Mucosa of descending colon (tissue), 3 donors: Measurements from ENCODE around the gene RGS6. TPM values are rescaled to one million over a fixed set of nuclear protein-coding genes. Genes with fewer than 3 reads are reported as not detected.

Source experiments
- ATAC-seq: fragments of 200-7000 bp; cut with Tn5 transposase; one replicate; pipeline ENCODE4 v1.9.1; 2020; ENCODE audit warnings: mild to moderate bottlenecking, moderate library complexity
- DNase-seq, 3 donors: peaks; one replicate each; pipeline ENCODE4 v3.0.0-alpha.2; 2020
- H3K36me3 ChIP-seq: fragments of 200-600 bp; one replicate; pipeline ENCODE4 v1.8.0; 2021; ENCODE audit warnings: low read depth, mild to moderate bottlenecking
- H3K4me1 ChIP-seq: fragments of 200-600 bp; one replicate; pipeline ENCODE4 v1.8.0; 2021; ENCODE audit warnings: low read depth, mild to moderate bottlenecking
- H3K4me3 ChIP-seq: fragments of 200-600 bp; one replicate; pipeline ENCODE4 v1.8.0; 2021; ENCODE audit warnings: mild to moderate bottlenecking
- H3K9me3 ChIP-seq: fragments of 200-600 bp; one replicate; pipeline ENCODE4 v1.8.0; 2021; ENCODE audit warnings: mild to moderate bottlenecking
- CTCF ChIP-seq: fragments of 200-600 bp; IDR thresholded peaks from one replicate; pipeline ENCODE4 v1.8.0; 2022; ENCODE audit warnings: antibody characterized with exemption, mild to moderate bottlenecking
- intact Hi-C, 2 donors: fragments of 100-400 bp; cut with DNase I in 1 of 2; cut with micrococcal nuclease in 1 of 2; formaldehyde crosslinking; loops; one replicate each; pipeline versions ENCODE4 v1.11.0 to v1.11.1; 2022; cut with DNase I, micrococcal nuclease
- total RNA-seq, 3 donors: library from RNA; stranded (reverse); fragmentation: NEBNext Ultra II Directional in 2 of 3; extraction: Animal tissue kit (Norgen Biotek cat#: 25700) in 2 of 3; gene quantifications; one replicate each; pipeline versions ENCODE4 v1.2.1 to v1.2.4, GENCODE V29; 2021 to 2023
- donor health status: DM: no; HTN: no; CAD: no; lungs with moderate emphysema.
- donor health status: DM: no; HTN: no; CAD: no.
- donor health status: DM: no; HTN: yes; CAD: no.

RGS6 gene
- total RNA-seq, 3 donors from 2014 or later = 0.66 to 2.5 (median 0.94) TPM

GRCh38 chr14:72120315-72120714, 188.1 kb downstream of the RGS6 start:
- no peak for DNase-seq
- H3K4me3 ChIP-seq = no peak overlapping the region

GRCh38 chr14:72123755-72124154, 191.5 kb downstream of the RGS6 start:
- TF ChIP-seq CTCF = no peak
- H3K4me3 ChIP-seq = no peak overlapping the region
- intact Hi-C loops = no loop called here
- no peak for ATAC-seq
- H3K4me1 ChIP-seq = no peaks in the 10 kb centered on the region
- DNase-seq = no peak
- no peaks in the 10 kb centered on the region for H3K9me3 ChIP-seq
- no peaks in the 10 kb centered on the region for H3K36me3 ChIP-seq

More at GRCh38 chr14:72120315-72120714, 188.1 kb downstream of the RGS6 start:
- no peaks in the 10 kb centered on the region for H3K9me3 ChIP-seq
- intact Hi-C loops = no loop called here
- no peak for ATAC-seq
- no peaks in the 10 kb centered on the region for H3K4me1 ChIP-seq
- no peak for TF ChIP-seq CTCF
- no peaks in the 10 kb centered on the region for H3K36me3 ChIP-seq

GRCh38 chr14:72124171-72124570, 191.9 kb downstream of the RGS6 start:
- no peak for TF ChIP-seq CTCF
- ATAC-seq (no peak), DNase-seq (no peak)
- H3K4me3 ChIP-seq = no peak overlapping the region
- H3K9me3 ChIP-seq = no peaks in the 10 kb centered on the region
- no peaks in the 10 kb centered on the region for H3K4me1 ChIP-seq
- intact Hi-C loops = no loop called here
- no peaks in the 10 kb centered on the region for H3K36me3 ChIP-seq

- ATAC-seq (no peak), DNase-seq (no peak)
- Histone ChIP-seq H3K36me3 (no peaks in the 10 kb centered on the region), H3K9me3 (no peaks in the 10 kb centered on the region), H3K4me3 (no peak overlapping the region), H3K4me1 (no peaks in the 10 kb centered on the region)
- intact Hi-C loops = no loop called here
- no peak for TF ChIP-seq CTCF
Measured at GRCh38 chr14:72126091-72126490, 193.9 kb downstream of the RGS6 start.

- Histone ChIP-seq H3K36me3 (no peaks in the 10 kb centered on the region), H3K4me1 (no peaks in the 10 kb centered on the region), H3K4me3 (no peak overlapping the region), H3K9me3 (no peaks in the 10 kb centered on the region)
- no peak for ATAC-seq
- intact Hi-C loops = no loop called here
- no peak for TF ChIP-seq CTCF
- DNase-seq = no peak
Measured at GRCh38 chr14:72126561-72126960, 194.3 kb downstream of the RGS6 start.

GRCh38 chr14:72128629-72129028, 196.4 kb downstream of the RGS6 start:
- no peaks in the 10 kb centered on the region for H3K4me1 ChIP-seq
- no peaks in the 10 kb centered on the region for H3K36me3 ChIP-seq
- H3K9me3 ChIP-seq = no peaks in the 10 kb centered on the region
- intact Hi-C loops = no loop called here
- no peak overlapping the region for H3K4me3 ChIP-seq
- TF ChIP-seq CTCF = no peak
- no peak for DNase-seq
- no peak for ATAC-seq
